AG04449 (cell line): ENCODE measurements around the gene SLC2A11.
A peak's percentile ranks its signal among the peaks of the same experiment; 100 is the strongest.

Experiments used
- CTCF ChIA-PET: fragments of 350-600 bp; formaldehyde crosslinking; extraction: SDS; loops from one replicate; lab custom pipeline; 2021; ENCODE audit warnings: antibody characterized with exemption; lab: Yijun Ruan, JAX
- POLR2A ChIA-PET: fragments of 400-600, 350-600 bp; formaldehyde crosslinking; extraction: SDS; loops from one replicate; lab custom pipeline; 2020; ENCODE audit warnings: antibody characterized with exemption, inconsistent platforms; lab: Yijun Ruan, JAX
- DNase-seq: peaks from one replicate; pipeline ENCODE4 v3.0.0-alpha.2; 2010; ENCODE audit warnings: low read depth, low spot score
- H3K4me3 ChIP-seq: 2 replicates; pipeline ENCODE4 v1.5.1; 2011; ENCODE audit warnings: low read depth, mild to moderate bottlenecking, control low read depth, low read length
- CTCF ChIP-seq: IDR thresholded peaks from one replicate; pipeline ENCODE4 v1.5.1; 2011; ENCODE audit warnings: mild to moderate bottlenecking, moderate library complexity, low read length, control low read depth, inconsistent platforms; ENCODE audit not compliant: insufficient read depth; ENCODE audit errors: missing control alignments

Gene SLC2A11

GRCh38 chr22:23909296-23909898 lies 51.7 kb downstream of the SLC2A11 start:
- no peak for DNase-seq
- no peak overlapping the region for H3K4me3 ChIP-seq
- TF ChIP-seq CTCF, result no peak
- POLR2A ChIA-PET, result no interaction called here
- CTCF ChIA-PET, result interaction anchor here (1.0 to 3.8 kb wide), 4 partner anchors 11 to 59 kb away, joined by 3 to 25 read pairs (median 4); partner anchors contain the start of gene MIF

DNA sequence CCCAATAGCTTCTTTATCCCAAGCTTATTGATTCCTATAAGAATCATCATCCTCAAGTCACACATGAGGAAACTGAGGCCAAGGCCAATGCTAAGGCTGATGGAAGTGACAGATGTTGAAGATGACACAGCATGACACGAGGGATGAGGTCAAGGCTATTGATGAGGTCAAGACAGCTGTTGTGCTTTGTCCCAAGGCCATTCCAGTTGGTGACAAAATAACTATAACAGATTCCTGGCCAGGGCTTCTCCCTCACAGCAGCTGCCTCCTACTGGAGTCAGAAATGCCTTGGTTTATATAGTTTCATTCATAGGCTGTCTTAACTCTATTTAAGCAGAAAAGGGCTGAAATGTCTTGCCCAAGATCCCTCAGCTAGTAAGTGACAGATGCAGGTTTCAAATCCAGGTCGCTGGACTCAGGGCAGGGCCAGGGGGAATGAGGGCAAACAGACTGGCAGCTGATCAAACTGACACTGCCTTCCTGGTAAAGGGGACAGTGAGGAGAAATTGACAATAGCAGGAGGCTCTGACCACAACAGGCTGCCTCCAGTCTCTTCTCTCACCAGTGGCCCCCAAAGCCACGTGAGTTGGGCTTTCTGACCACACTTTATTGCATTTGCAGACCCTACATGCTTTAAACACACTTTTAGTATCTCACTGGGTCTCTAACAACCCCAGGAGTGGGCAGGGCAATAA lies 53.0 kb downstream of the SLC2A11 start:
- TF ChIP-seq CTCF, result no peak
- no peak for DNase-seq
- CTCF ChIA-PET, result interaction anchor here (1.0 to 3.8 kb wide), 4 partner anchors 12 to 143 kb away, joined by 3 to 25 read pairs (median 4); partner anchors contain the start of genes CHCHD10 and MIF
- POLR2A ChIA-PET, result no interaction called here
- no peak overlapping the region for H3K4me3 ChIP-seq

DNA sequence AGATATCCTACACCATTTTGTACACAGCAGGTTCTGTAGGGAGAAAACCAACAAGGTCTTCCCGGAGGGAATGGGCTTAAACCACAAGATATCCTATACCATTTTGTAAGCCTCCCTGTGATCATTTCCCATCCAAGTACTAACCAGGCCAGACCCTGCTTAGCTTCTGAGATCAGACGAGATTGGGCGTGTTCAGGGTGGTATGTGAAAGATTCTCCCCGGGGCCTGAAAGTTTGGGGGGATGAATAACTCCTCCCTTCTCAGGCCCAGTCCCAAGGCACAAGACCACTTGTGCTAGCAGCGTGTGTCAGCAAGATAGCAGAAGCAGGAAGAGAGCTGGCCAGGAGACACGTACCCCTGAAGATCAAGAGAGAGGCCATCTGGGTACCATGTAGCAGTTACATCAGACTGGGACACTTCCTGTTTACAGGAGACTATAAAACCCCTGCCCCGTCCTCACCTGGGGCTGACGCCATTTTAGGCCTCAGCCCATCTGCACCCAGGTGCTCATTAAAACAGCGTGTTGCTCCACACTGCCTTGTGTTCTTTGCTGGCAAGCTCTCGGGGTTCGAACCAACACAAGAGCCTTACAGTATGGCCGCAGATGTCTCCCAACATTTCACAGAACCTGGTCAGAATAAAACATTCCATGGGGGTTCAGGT lies 53.8 kb downstream of the SLC2A11 start:
- POLR2A ChIA-PET, result no interaction called here
- no peak overlapping the region for H3K4me3 ChIP-seq
- CTCF ChIA-PET, result interaction anchor here (1.1 to 3.8 kb wide), 3 partner anchors 18 to 144 kb away, joined by 3 to 25 read pairs (median 4); partner anchors contain the start of genes CHCHD10 and MIF
- no peak for TF ChIP-seq CTCF
- DNase-seq, result no peak

DNA sequence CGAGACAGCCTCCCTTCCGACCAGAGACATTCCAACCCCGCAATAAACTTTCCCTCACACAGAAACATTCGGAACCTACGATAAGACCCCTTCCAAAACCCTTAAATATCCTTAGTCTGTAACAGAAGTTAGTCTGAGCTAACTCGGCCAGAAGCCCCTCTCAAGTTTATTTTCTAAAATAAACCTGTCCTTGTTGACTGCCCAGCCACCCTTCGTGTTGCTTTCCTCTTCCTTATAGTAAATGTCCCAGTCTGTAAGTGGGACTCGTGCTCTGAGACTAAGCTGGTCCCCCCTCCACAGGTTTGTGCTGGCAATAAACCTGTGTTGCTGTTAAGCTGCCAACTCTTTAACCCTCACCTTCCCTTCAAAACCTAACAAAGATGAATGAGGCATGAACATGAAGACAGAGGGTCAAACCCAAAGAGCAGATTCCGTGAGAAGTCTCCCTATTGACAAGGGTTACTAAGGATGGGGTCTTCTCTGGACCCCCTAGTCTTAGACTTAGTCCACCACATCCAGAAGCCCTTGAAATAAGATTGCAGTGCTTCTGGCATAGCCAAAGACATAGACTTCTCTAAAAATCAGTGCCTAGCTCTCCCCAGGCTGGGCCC lies 54.7 kb downstream of the SLC2A11 start:
- CTCF ChIA-PET, result interaction anchor here (0.8 to 1.4 kb wide), 5 partner anchors 11 to 62 kb away, joined by 3 to 4 read pairs (median 4); no protein-coding TSS in a partner anchor
- H3K4me3 ChIP-seq, result no peak overlapping the region
- no peak for TF ChIP-seq CTCF
- DNase-seq, result no peak
- POLR2A ChIA-PET, result no interaction called here

GRCh38 chr22:23913306-23913660 lies 55.6 kb downstream of the SLC2A11 start:
- ChIA-PET POLR2A (interaction anchor here (0.9 to 1.6 kb wide), 5 partner anchors 9 to 58 kb away, joined by 3 to 17 read pairs (median 3); partner anchors contain the start of genes MIF and SLC2A11), CTCF (interaction anchor here (0.8 to 1.5 kb wide), 7 partner anchors 12 to 63 kb away, joined by 3 to 4 read pairs (median 4); partner anchors contain the start of gene MIF)
- DNase-seq, result no peak
- no peak for TF ChIP-seq CTCF
- peak overlapping the region; percentile 76 for H3K4me3 ChIP-seq
